ENCODE data around the gene SYNDIG1.

SYNDIG1 gene

GRCh38 chr20:24588047-24588635, 118.7 kb downstream of the SYNDIG1 start:
- DNase-seq, result no peak

DNA sequence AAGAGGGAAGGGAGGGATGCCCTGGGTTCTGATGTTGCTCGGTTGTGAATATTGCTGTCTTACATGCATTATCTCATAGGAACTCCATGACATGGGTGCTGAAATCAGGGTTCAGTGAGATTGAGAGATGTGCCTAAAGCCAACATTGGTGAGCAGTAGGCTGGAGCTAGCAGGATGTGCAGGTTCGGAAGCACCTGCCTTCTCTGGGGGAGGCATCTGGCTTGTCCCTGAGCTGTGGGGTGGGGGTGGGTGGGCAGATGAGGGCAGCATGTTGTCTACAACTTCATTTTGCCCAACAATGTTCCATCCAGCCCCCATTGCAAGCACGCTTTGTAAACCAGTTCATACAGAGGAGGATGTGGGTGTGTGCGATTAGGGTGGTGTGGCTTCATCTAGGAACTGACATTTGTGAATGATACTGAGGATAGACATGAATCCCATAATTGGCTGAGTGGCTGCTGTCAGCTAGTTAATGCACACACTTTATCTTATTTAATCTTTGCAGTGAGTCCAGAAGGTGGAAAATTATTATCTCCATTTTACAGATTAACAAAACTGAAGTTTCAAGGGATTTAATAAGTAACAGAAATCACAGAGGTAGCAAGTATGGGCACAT, 119.4 kb downstream of the SYNDIG1 start:
- DNase-seq, result no peak

- DNase-seq, result no peak
These were observed 120.0 kb downstream of the SYNDIG1 start for GRCh38 chr20:24589381-24589780.

DNA sequence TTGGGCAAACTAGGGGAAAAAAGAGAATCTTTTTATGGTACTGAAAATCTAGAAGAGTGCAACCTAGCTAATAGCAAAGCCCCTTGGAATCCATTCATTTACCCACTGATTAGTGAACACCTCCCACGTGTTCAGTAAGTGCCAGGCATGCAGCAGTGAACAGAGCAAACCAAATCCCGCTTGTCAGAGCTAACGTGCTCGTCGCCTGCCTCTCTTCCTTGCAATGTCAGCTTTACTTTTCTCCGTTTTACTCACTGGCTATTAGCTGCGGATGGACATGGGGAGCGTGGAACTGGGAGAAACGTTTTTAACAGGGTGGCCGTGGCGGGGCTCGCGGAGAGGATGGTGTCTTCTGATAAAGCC, 120.4 kb downstream of the SYNDIG1 start:
- DNase-seq, result no peak

- DNase-seq, result no peak
These were observed 121.0 kb downstream of the SYNDIG1 start for GRCh38 chr20:24590178-24590982.

DNA sequence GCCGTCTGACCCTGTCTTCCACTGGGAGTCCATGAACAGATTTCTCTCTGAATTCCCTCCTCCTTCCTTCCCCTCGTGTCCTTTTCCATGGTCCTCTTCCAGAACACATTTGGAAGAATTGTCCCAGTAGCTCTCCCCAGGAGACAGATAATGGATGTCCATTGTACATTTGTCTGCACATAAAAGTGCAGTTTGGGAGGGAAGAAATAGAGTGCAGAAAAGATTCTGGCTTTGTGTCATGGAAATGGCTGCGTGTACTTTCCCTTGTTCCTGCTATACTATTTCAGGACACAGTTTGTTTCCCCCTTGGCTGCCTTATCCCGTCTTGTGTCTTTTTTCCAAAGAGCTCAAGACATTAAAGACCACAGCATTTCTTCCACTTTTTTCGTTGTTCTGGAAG, 127.6 kb downstream of the SYNDIG1 start:
- no peak for DNase-seq

- no peak for DNase-seq
These were observed 128.9 kb downstream of the SYNDIG1 start for GRCh38 chr20:24598346-24598745.

DNA sequence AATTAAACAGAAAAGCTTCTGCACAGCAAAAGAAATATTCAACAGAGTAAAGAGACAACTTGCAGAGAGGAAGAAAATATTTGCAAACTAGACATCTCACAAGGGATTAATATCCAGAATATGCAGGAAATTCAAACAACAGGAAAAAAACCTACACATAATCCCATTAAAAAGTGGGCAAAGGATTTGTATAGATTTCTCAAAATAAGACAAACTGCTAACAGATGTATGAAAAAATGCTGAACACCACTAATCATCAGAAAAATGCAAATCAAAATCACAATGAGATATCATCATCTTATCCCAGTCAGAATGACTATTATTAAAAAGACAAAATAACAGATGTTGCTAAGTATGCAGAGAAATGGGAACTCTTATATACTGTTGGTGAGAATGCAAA, 129.6 kb downstream of the SYNDIG1 start:
- DNase-seq, result no peak

DNA sequence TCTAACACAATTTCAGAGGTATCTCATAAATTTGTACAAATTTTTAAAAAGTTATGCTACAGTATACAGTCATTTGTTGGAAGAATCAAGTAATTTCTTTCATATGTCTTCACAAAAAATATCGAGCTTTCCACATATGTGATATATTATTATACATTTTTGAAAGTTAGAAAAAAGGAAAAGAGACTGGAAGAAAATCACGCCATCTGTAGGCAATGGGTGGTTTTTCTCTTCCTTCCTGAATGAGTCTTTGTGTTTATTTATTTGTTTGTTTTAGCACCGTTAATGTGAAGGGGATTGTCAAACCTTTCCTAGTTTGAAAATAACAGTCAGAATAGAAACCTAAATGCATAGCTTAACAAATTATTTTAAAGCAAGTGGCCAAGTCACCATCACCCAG, 130.6 kb downstream of the SYNDIG1 start:
- no peak for DNase-seq

GRCh38 chr20:24603454-24603853, 134.0 kb downstream of the SYNDIG1 start:
- no peak for DNase-seq

DNA sequence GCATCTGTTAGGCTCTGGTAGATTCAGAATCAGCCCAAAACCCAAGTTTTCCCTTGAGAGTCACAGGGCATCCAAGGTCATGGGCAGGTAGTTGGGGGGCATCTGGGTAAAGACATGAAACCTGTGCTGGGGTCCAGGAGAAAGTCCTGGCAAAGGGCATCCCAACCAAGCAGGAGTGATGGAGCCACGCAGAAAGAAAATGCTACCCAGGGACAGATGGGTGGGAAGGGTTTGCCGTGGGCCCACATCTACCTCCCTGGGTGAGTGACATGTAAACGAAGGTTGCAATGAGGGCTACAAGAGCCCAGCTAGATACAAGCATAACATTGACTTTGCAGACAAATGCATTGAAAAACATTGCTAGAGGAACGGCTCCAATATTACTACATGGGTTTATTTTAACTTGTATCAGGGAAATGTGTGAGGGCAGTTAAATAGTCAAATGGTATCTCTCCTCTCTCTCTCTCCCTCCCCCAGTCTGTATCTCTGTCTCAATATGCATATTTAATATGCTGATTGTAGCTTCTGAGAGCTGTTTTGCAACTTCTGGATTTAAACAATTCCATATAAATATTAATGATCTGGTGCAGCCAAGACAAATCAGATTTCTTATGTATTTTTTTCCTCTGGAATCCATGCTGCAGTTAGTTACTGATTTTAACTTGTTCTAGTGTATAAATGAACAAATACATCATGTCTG, 135.7 kb downstream of the SYNDIG1 start:
- no peak for DNase-seq

DNA sequence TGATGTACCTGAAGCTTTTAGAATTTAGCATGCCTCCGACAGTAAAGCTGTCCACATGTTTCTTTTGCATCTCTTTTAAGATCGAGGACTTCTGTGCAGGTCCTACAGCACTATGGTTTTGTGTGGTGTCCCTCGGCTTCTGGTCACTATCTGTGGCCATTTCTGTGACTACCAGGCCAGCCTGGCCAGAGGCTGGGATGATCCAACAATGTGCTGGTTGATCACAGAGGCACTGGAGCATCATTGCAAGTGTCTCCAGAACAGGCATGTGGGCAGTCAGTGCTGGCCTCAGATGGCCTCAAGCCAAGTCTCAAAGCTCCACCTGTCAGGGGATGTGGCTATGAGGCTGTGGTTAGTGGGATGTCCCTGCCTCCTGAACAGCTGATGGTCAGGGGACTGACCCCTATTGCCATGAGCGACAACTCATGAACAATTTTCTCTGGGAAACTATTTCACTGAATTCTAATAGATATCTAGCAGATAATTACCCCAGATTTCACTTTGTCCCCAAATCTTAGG, 136.6 kb downstream of the SYNDIG1 start:
- no peak for DNase-seq

DNA sequence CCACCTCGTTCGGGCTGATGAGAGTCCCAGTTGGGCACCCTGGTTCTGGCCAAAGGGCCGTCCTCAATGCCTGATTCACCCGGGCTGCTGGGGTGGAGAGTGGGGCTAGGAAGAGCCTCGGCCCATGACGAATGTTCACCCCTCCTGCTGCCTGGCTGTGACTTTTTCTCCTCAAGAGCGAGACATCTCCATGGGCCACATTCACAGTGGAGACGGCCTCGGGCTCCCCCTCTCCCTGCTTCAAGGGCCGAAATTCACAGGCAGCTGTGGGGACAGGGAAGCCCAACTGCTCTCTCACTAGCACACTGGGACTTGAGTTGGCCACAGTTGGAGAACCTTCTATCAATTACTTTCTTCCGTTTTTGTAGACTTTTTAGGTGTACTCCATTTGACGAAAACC, 138.0 kb downstream of the SYNDIG1 start:
- no peak for DNase-seq

DNA sequence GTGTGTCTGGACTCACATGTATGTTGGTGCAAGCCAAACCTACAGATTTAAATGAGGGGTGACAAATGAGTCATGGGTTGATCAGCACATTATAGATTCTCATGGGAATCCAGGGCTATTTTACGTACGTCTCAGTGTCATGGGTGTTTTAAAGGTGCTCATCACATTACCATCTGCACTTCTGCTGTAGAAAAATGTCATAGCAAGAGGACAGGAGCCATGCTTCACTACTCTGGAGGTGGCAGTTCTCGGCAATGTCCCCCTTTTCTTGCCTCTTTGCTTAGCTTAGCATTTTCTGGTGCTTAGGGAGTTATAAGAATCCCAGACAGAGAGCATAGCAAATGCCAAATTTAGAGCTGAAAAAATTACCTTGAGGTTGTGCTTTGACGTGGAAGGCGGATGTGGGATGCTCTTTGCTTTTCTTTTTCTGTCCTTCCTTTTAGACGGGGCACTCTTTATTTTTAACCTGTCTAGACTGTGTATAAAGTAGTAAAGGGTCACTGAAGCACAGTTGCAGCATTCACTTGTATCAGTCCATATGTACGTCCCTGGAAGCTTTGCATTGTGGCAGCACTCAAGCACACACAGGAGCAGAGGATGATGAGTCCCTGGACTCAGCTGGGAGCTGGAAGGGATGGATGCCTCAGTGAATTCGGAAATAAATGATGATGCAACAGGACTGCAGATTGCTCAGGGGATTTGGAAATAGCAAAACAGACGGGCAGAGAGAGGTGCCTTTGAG, 139.7 kb downstream of the SYNDIG1 start:
- DNase-seq, result no peak

GRCh38 chr20:24609757-24610156, 140.3 kb downstream of the SYNDIG1 start:
- DNase-seq, result no peak

GRCh38 chr20:24610341-24611115, 141.1 kb downstream of the SYNDIG1 start:
- no peak for DNase-seq

- no peak for DNase-seq
These were observed 142.1 kb downstream of the SYNDIG1 start for GRCh38 chr20:24611360-24612140.

GRCh38 chr20:24612799-24613775, 143.7 kb downstream of the SYNDIG1 start:
- DNase-seq, result no peak

GRCh38 chr20:24614341-24614740, 144.9 kb downstream of the SYNDIG1 start:
- no peak for DNase-seq

DNA sequence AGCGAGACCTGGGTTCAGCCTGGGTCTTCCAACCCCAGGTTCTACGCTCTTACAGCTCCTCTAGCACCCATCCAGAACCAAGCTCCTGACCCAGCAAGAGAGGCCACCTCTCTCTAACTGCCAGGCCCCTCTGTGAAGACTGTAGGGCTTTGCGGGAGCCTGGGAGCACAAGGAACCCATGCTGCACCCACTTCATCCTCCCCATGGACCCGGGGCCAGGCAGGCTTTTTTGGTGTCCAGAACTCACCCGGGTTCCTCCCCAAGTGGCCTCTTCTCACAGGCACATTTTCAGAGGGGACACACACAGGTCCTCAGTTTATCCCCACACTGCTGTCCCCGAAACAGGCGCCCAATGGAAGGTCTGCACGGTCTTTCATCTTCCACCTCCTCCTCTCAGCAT, 145.9 kb downstream of the SYNDIG1 start:
- no peak for DNase-seq

All from activated naive CD4-positive, alpha-beta T cell (primary cell).